ENCODE measurements around the gene MKLN1. TPM values are rescaled to one million over a fixed set of nuclear protein-coding genes. Genes with fewer than 3 reads are reported as not detected.
"Not testable (repeated sequence)": the region's sequence is repeated elsewhere in the genome, so short reads cannot be mapped to it uniquely, and the experiment has no call there.

Gene MKLN1
- total RNA-seq, 2 donors from 2014 or later: 48.9 to 54.2 TPM

GRCh38 chr7:131455001-131455400 lies 127.3 kb downstream of the MKLN1 start:
- ATAC-seq (no peak), DNase-seq (ENCODE audit: low spot score in 2 of 2) (no peak)
- Mint-ChIP-seq H3K36me3 (peaks cover 5 to 9% of the 10 kb centered on the region in 2 donors), H3K9me3 (no peaks in the 10 kb centered on the region), H3K27ac (no peak overlapping the region)

DNA sequence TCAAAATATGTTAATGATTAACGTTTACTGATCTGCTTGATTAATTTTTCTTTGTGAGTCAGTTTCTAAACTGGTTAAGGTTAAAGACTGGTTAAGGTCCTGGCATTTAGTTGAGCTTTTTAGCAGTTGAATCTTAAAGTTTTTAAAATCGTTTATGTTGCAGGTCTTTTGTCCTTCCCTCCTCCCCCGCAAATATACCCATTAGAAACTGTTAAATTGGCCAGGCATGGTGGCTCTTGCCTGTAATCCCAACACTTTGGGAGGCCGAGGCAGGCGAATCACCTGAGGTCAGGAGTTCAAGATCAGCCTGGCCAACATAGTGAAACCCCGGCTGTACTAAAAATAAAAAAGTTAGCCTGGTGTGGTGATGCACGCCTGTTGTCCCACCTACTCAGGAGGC lies 127.9 kb downstream of the MKLN1 start:
- no peaks in the 10 kb centered on the region for H3K9me3 Mint-ChIP-seq
- no peak for ATAC-seq
- no peak for DNase-seq (ENCODE audit: low spot score in 2 of 2)
- peaks cover 5 to 9% of the 10 kb centered on the region in 2 donors for H3K36me3 Mint-ChIP-seq
- no peak overlapping the region for H3K27ac Mint-ChIP-seq

DNA sequence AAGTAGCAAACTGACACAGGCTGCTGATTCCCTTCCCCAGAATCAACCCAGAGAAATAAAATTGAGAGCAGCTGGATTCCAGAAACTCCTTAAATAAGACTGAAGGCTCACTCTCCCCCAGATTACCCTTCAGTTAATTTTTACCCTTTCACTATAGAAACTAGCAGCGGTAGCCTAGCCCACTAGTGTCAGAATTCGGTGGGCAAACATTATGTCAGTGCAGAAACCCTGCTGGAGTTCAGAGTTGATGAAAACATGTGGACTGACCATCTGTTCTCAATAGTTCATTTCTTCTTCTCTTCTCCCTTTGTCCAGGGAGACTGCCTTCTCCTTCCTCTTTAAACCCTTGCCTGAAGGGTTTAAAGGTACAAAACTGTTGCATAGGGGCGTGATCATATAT lies 128.7 kb downstream of the MKLN1 start:
- no peak overlapping the region for H3K27ac Mint-ChIP-seq

DNA sequence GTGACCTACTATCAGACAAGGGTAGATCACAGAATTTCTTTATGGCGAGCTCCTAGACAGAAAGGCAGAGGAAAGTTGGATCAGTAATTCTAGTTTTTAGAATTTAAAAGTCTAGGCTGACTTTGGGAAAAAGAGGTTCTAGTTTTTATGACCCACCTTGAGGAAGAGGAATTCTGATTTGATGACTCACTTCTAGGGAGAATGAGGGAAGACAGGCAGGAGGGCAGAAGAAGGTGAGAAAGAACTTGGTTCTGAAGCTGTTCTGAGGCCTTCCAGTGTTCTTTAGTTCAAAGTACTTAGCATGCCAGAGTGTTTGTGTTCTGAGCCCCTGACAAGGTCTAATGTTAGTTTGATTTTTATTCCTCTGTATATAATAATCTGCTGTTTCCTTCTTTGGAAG lies 131.6 kb downstream of the MKLN1 start:
- ATAC-seq (no peak), DNase-seq (ENCODE audit: low spot score in 2 of 2) (no peak)
- Mint-ChIP-seq H3K9me3 (no peaks in the 10 kb centered on the region), H3K27ac (no peak overlapping the region), H3K36me3 (peaks cover 9 to 11% of the 10 kb centered on the region in 2 donors)

More for the DNA sequence above, 128.7 kb downstream of the MKLN1 start:
- no peak for DNase-seq (ENCODE audit: low spot score in 2 of 2)
- Mint-ChIP-seq H3K36me3 (peaks cover 5 to 9% of the 10 kb centered on the region in 2 donors), H3K9me3 (no peaks in the 10 kb centered on the region)
- ATAC-seq: no peak

DNA sequence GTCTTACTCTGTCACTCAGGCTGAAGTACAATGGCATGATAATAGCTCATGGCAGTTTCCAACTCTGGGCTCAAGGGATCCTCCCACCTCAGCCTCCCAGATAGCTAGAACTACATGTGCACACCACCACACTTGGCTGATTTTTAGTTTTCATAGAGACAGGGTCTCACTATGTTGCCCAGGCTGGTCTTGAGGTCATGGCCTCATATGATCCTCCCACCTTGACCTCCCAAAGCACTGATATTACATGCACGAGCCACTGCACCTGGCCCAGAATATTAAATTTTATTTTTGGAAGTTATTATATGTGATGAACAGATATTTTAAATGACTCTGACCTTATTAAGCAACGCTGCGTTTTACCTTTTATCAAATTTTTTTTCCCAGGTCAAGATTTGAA lies 134.4 kb downstream of the MKLN1 start:
- DNase-seq (ENCODE audit: low spot score in 2 of 2): no peak
- Mint-ChIP-seq H3K27ac (no peak overlapping the region), H3K9me3 (no peaks in the 10 kb centered on the region), H3K36me3 (peaks cover 8 to 11% of the 10 kb centered on the region in 2 donors)
- no peak for ATAC-seq

GRCh38 chr7:131462715-131463114 lies 135.0 kb downstream of the MKLN1 start:
- not testable (repeated sequence) for H3K27ac Mint-ChIP-seq; H3K9me3 Mint-ChIP-seq; ATAC-seq; DNase-seq (ENCODE audit: low spot score in 2 of 2)
- H3K36me3 Mint-ChIP-seq: peaks cover 5 to 14% of the 10 kb centered on the region in 2 donors

DNA sequence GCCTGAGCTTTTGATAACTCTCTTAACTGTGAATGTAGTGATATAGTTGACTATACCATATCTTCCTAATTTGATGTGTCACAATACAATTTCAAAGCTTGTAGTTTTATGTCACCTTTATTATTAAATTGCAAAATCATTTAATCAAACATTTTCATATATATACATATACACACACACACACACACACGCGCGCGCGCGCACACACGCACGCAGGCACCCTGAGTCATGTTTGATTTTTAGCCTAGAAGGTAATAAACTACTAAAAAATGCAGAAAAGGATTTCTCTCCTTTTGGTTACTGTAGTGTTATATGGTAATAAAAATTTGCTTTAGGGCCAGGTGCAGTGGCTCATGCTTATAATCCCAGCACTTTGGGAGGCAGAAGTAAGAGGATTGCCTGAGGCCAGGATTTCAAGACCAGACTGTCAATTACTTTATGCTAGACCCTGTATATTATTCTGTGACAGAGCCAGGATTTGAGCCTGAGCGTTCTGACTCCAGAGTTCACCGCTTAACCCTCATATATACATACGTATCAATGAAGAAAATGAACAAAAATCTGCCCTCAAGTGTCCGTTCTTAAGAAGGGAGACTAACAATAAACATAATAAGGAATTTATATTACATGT lies 139.2 kb downstream of the MKLN1 start:
- H3K9me3 Mint-ChIP-seq: no peaks in the 10 kb centered on the region
- H3K36me3 Mint-ChIP-seq: peaks cover 5 to 22% of the 10 kb centered on the region in 2 donors
- ATAC-seq (no peak), DNase-seq (ENCODE audit: low spot score in 2 of 2) (no peak)
- H3K27ac Mint-ChIP-seq: no peak overlapping the region

GRCh38 chr7:131467788-131468187 lies 140.1 kb downstream of the MKLN1 start:
- DNase-seq (ENCODE audit: low spot score in 2 of 2) (no peak), ATAC-seq (no peak)
- Mint-ChIP-seq H3K36me3 (peaks cover 5 to 20% of the 10 kb centered on the region in 2 donors), H3K9me3 (no peaks in the 10 kb centered on the region), H3K27ac (no peak overlapping the region)

- H3K36me3 Mint-ChIP-seq: peaks cover 17 to 19% of the 10 kb centered on the region in 2 donors
- H3K9me3 Mint-ChIP-seq: no peaks in the 10 kb centered on the region
- ATAC-seq: no peak
- DNase-seq (ENCODE audit: low spot score in 2 of 2): no peak
- H3K27ac Mint-ChIP-seq: no peak overlapping the region
These were observed 143.8 kb downstream of the MKLN1 start for GRCh38 chr7:131471250-131472004.

GRCh38 chr7:131476740-131477139 lies 149.1 kb downstream of the MKLN1 start:
- H3K9me3 Mint-ChIP-seq: no peaks in the 10 kb centered on the region
- no peak for DNase-seq (ENCODE audit: low spot score in 2 of 2)
- no peak for ATAC-seq
- H3K27ac Mint-ChIP-seq: no peak overlapping the region
- peaks cover 0 to 14% of the 10 kb centered on the region in 2 donors for H3K36me3 Mint-ChIP-seq

- no peak for ATAC-seq
- H3K9me3 Mint-ChIP-seq: no peaks in the 10 kb centered on the region
- no peak for DNase-seq (ENCODE audit: low spot score in 2 of 2)
- H3K27ac Mint-ChIP-seq: no peak overlapping the region
- no peaks in the 10 kb centered on the region for H3K36me3 Mint-ChIP-seq
These were observed 153.0 kb downstream of the MKLN1 start for GRCh38 chr7:131480384-131481315.

GRCh38 chr7:131482800-131483199 lies 155.1 kb downstream of the MKLN1 start:
- DNase-seq (ENCODE audit: low spot score in 2 of 2) (no peak), ATAC-seq (no peak)
- H3K9me3 Mint-ChIP-seq: no peaks in the 10 kb centered on the region
- H3K27ac Mint-ChIP-seq: no peak overlapping the region
- no peaks in the 10 kb centered on the region for H3K36me3 Mint-ChIP-seq

- Mint-ChIP-seq H3K9me3 (no peaks in the 10 kb centered on the region), H3K36me3 (no peaks in the 10 kb centered on the region), H3K27ac (no peak overlapping the region)
- DNase-seq (ENCODE audit: low spot score in 2 of 2) (no peak), ATAC-seq (no peak)
These were observed 155.9 kb downstream of the MKLN1 start for GRCh38 chr7:131483586-131483985.

- Mint-ChIP-seq H3K27ac (no peak overlapping the region), H3K9me3 (no peaks in the 10 kb centered on the region), H3K36me3 (no peaks in the 10 kb centered on the region)
- DNase-seq (ENCODE audit: low spot score in 2 of 2) (no peak), ATAC-seq (no peak)
These were observed 158.7 kb downstream of the MKLN1 start for GRCh38 chr7:131486346-131486745.

DNA sequence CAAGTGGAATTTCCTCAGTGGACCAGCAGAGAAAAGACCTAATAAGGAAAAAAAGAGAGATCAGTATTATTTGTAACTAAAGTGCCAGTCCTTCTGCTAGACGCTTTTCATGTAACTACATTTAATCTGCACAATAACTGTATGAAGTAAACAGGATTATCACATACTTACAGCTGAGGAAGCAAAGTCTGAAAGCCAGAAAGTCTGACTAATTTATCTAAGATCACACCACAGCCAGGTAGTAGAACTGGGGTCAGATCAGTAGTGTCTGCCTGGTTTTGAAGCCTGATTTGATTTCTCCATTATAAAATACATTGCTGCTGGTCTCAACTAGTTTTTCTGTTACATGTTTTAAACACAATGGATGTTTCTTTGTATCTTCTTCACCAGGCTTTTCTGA lies 159.5 kb downstream of the MKLN1 start:
- Mint-ChIP-seq H3K9me3 (no peaks in the 10 kb centered on the region), H3K27ac (no peak overlapping the region), H3K36me3 (no peaks in the 10 kb centered on the region)
- ATAC-seq (peak in 1 of 2 donors; percentile 51), DNase-seq (ENCODE audit: low spot score in 2 of 2) (no peak)

- H3K27ac Mint-ChIP-seq: no peak overlapping the region
These were observed 160.7 kb downstream of the MKLN1 start for GRCh38 chr7:131488361-131488760.

DNA sequence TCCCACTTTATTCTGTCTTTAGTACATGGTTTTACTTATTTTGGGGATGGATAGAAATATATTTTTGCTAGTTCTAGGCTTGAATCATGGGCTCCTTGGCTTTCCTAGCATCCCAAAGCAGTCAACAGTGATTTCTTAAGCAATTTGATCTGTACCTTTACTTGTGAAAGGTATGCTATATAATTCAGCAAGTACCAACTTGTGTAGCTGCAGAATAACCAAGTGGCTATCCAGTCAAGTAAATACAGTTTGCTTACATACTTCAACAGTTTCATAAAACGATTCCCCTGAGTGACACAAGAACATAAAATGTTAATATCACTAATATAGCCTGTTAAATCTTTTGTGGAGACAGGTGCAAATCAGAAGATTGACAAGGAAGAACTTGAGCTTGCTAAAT lies 161.5 kb downstream of the MKLN1 start:
- no peak for ATAC-seq
- DNase-seq (ENCODE audit: low spot score in 2 of 2): no peak
- Mint-ChIP-seq H3K27ac (no peak overlapping the region), H3K9me3 (no peaks in the 10 kb centered on the region), H3K36me3 (no peaks in the 10 kb centered on the region)

More at GRCh38 chr7:131488361-131488760, 160.7 kb downstream of the MKLN1 start:
- no peaks in the 10 kb centered on the region for H3K36me3 Mint-ChIP-seq
- no peaks in the 10 kb centered on the region for H3K9me3 Mint-ChIP-seq
- ATAC-seq (no peak), DNase-seq (ENCODE audit: low spot score in 2 of 2) (no peak)

All from activated naive CD4-positive, alpha-beta T cell treated with anti-CD3 and anti-CD28 coated beads, Interleukin-2, amount 50 U/mL, for 72 hours (primary cell).